Neural progenitor cell (in vitro differentiated cells): ENCODE results near the gene INTS6. TPM values are rescaled to one million over a fixed set of nuclear protein-coding genes. Genes with fewer than 3 reads are reported as not detected.
A peak's percentile ranks its signal among the peaks of the same experiment; 100 is the strongest.

Experiments
- DNase-seq: peaks from one replicate; pipeline ENCODE4 v3.0.0-alpha.2; 2016; ENCODE audit warnings: low spot score
- H2AFZ ChIP-seq: fragments of 200-600 bp; sonication (generic); replicated peaks from 2 replicates; pipeline ENCODE4 v1.6.1; 2016; ENCODE audit warnings: antibody characterized with exemption
- H3F3A ChIP-seq: fragments of 200-600 bp; sonication (generic); 2 replicates; pipeline ENCODE4 v1.6.1; 2016; ENCODE audit warnings: antibody characterized with exemption, low read depth
- H3K27ac ChIP-seq: fragments of 200-600 bp; sonication (generic); 2 replicates; pipeline ENCODE4 v1.5.1; 2016; ENCODE audit warnings: mild to moderate bottlenecking
- H3K27me3 ChIP-seq: fragments of 200-600 bp; sonication (generic); 2 replicates; pipeline ENCODE4 v1.6.1; 2016; ENCODE audit warnings: mild to moderate bottlenecking, moderate library complexity
- H3K36me3 ChIP-seq: fragments of 200-600 bp; sonication (generic); 2 replicates; pipeline ENCODE4 v1.5.1; 2016
- H3K4me1 ChIP-seq: fragments of 200-600 bp; sonication (generic); 2 replicates; pipeline ENCODE4 v1.6.1; 2016; ENCODE audit warnings: mixed run types
- H3K4me2 ChIP-seq: fragments of 200-600 bp; sonication (generic); 2 replicates; pipeline ENCODE4 v1.6.1; 2016
- H3K4me3 ChIP-seq: fragments of 200-600 bp; sonication (generic); 2 replicates; pipeline ENCODE4 v1.5.1; 2016
- H3K79me2 ChIP-seq: fragments of 200-600 bp; sonication (generic); 2 replicates; pipeline ENCODE4 v1.6.1; 2016; ENCODE audit warnings: low read depth
- H3K9ac ChIP-seq: fragments of 200-600 bp; sonication (generic); 2 replicates; pipeline ENCODE4 v1.6.1; 2016
- H3K9me3 ChIP-seq: fragments of 200-600 bp; sonication (generic); 2 replicates; pipeline ENCODE4 v1.5.1; 2016; ENCODE audit warnings: low read depth
- H4K20me1 ChIP-seq: fragments of 200-600 bp; sonication (generic); 2 replicates; pipeline ENCODE4 v1.6.1; 2016; ENCODE audit warnings: low read depth
- H3K27ac Mint-ChIP-seq: 3 replicates; pipeline ENCODE4 v1.8.0; 2021; ENCODE audit warnings: mixed read lengths
- H3K27me3 Mint-ChIP-seq: 2 replicates; pipeline ENCODE4 v1.8.0; 2022; ENCODE audit warnings: low read depth, mild to moderate bottlenecking, inconsistent platforms, moderate library complexity, mixed read lengths; ENCODE audit not compliant: insufficient read depth
- H3K36me3 Mint-ChIP-seq: 3 replicates; pipeline ENCODE4 v1.8.0; 2021; ENCODE audit warnings: mixed read lengths
- H3K4me1 Mint-ChIP-seq: 3 replicates; pipeline ENCODE4 v1.8.0; 2021; ENCODE audit warnings: mixed read lengths
- H3K4me3 Mint-ChIP-seq: 3 replicates; pipeline ENCODE4 v1.8.0; 2021; ENCODE audit warnings: mild to moderate bottlenecking, moderate library complexity, mixed read lengths
- H3K9me3 Mint-ChIP-seq: 3 replicates; pipeline ENCODE4 v1.8.0; 2020; ENCODE audit warnings: mixed read lengths
- CTCF ChIP-seq: fragments of 200-600 bp; sonication (generic); IDR thresholded peaks from 2 replicates; pipeline ENCODE4 v1.5.1; 2017; ENCODE audit warnings: antibody characterized with exemption, mild to moderate bottlenecking
- EZH2 ChIP-seq: fragments of 200-600 bp; sonication (generic); IDR thresholded peaks from 2 replicates; pipeline ENCODE4 v1.6.1; 2017; ENCODE audit warnings: antibody characterized with exemption, mild to moderate bottlenecking, moderate library complexity
- EZH2phosphoT487 ChIP-seq: fragments of 200-600 bp; sonication (generic); IDR thresholded peaks from 2 replicates; pipeline ENCODE4 v1.6.1; 2017; ENCODE audit warnings: antibody characterized with exemption
- total RNA-seq: library from RNA; depleted of rRNA; stranded (reverse); fragments of >200 nt; gene quantifications from 2 replicates; pipeline ENCODE4 v1.2.3, GENCODE V29; 2015; ENCODE audit warnings: low replicate concordance

Gene INTS6
- total RNA-seq, 1 donor from 2014 or later = 84.0 TPM

DNA sequence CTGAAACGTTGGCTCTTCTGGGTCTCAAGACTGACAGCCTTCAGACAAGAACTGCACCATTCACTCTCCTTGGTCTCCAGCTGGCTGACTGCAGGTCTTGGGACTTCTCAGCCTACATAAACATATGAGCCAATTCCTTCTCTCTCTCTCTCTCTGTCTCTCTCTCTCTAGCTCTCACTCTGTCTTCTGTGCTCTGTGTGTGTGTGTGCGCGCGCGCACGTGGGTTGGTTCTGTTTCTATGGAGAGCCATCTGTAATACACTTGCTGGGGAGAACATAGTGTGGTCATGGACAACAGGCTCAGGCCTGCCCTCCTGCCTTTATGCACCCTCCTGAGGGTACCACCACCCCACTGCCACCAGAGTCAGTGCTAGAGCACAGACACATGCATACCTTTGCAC, 127.0 kb downstream of the INTS6 start:
- peaks cover 27% of the 10 kb centered on the region for H3F3A ChIP-seq
- H3K4me1 ChIP-seq = peaks cover 34% of the 10 kb centered on the region
- H3K36me3 ChIP-seq = no peaks in the 10 kb centered on the region
- H4K20me1 ChIP-seq = no peaks in the 10 kb centered on the region
- no peak overlapping the region for H3K4me3 ChIP-seq
- H3K27ac ChIP-seq = no peak overlapping the region
- H3K79me2 ChIP-seq = no peaks in the 10 kb centered on the region
- Mint-ChIP-seq H3K9me3 (no peaks in the 10 kb centered on the region), H3K4me1 (peaks cover 22% of the 10 kb centered on the region), H3K27ac (no peak overlapping the region), H3K36me3 (no peaks in the 10 kb centered on the region), H3K27me3 (peaks cover 6% of the 10 kb centered on the region), H3K4me3 (no peak overlapping the region)
- DNase-seq = no peak
- H3K9me3 ChIP-seq = no peaks in the 10 kb centered on the region
- H3K4me2 ChIP-seq = peak overlapping the region; percentile 26
- H3K27me3 ChIP-seq = no peaks in the 10 kb centered on the region
- no peak overlapping the region for H2AFZ ChIP-seq
- no peak overlapping the region for H3K9ac ChIP-seq
- TF ChIP-seq CTCF (no peak), EZH2phosphoT487 (no peak), EZH2 (no peak)

GRCh38 chr13:51324714-51325420, 128.0 kb downstream of the INTS6 start:
- Histone ChIP-seq H3K4me3 (no peak overlapping the region), H3K4me1 (peaks cover 34% of the 10 kb centered on the region), H2AFZ (no peak overlapping the region), H4K20me1 (no peaks in the 10 kb centered on the region), H3K27me3 (no peaks in the 10 kb centered on the region), H3F3A (peaks cover 27% of the 10 kb centered on the region), H3K36me3 (no peaks in the 10 kb centered on the region), H3K27ac (no peak overlapping the region), H3K9me3 (no peaks in the 10 kb centered on the region), H3K9ac (no peak overlapping the region), H3K4me2 (peak overlapping the region; percentile 26), H3K79me2 (no peaks in the 10 kb centered on the region)
- peak; percentile 47 for DNase-seq
- H3K4me1 Mint-ChIP-seq = peaks cover 22% of the 10 kb centered on the region
- TF ChIP-seq CTCF (no peak), EZH2phosphoT487 (no peak), EZH2 (no peak)
- no peak overlapping the region for H3K4me3 Mint-ChIP-seq
- H3K36me3 Mint-ChIP-seq = no peaks in the 10 kb centered on the region
- peaks cover 2% of the 10 kb centered on the region for H3K27me3 Mint-ChIP-seq
- H3K27ac Mint-ChIP-seq = no peak overlapping the region
- no peaks in the 10 kb centered on the region for H3K9me3 Mint-ChIP-seq

DNA sequence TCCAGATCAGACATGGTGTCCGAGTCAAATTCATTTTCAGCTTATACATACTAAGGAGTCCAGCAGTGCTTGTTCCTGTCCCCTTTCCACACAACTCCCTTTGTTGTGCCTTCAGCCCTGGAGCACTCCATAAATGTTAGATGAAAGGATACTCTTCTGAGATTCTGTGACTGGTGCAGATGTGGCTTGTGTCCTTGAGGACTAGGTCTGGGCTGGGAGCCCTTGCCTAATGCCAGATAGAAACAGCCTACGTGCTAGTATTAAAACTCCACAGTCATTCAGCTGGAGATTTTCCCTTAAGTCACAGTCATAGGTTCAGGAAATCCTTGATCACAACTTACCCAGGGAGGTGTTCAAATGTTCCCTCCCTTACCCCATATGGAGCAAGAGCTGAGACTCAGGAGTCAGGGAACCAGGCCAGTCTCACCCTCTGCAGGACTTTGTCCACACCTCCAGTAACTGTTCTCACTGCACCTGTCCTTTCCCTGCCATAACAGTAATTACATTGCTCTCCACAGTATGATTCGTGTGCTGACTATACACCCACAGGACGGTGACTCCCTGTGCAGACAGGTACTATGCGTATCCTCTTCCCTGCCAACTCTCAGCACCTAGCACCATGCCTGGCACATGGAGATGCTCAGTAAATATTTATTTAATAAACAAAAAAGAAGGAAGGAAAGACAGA, 128.9 kb downstream of the INTS6 start:
- Histone ChIP-seq H2AFZ (peak overlapping the region; percentile 27), H3K27ac (no peak overlapping the region), H3K4me3 (no peak overlapping the region), H3K27me3 (no peaks in the 10 kb centered on the region), H3K36me3 (no peaks in the 10 kb centered on the region), H3K4me2 (no peak overlapping the region), H3K9ac (no peak overlapping the region), H4K20me1 (no peaks in the 10 kb centered on the region), H3K4me1 (peaks cover 31% of the 10 kb centered on the region), H3K9me3 (no peaks in the 10 kb centered on the region), H3F3A (peaks cover 23% of the 10 kb centered on the region), H3K79me2 (no peaks in the 10 kb centered on the region)
- H3K4me1 Mint-ChIP-seq = peaks cover 20% of the 10 kb centered on the region
- H3K9me3 Mint-ChIP-seq = no peaks in the 10 kb centered on the region
- no peaks in the 10 kb centered on the region for H3K36me3 Mint-ChIP-seq
- no peak for DNase-seq
- no peak for TF ChIP-seq EZH2
- TF ChIP-seq EZH2phosphoT487 = no peak
- TF ChIP-seq CTCF = no peak
- no peak overlapping the region for H3K4me3 Mint-ChIP-seq
- peaks cover 2% of the 10 kb centered on the region for H3K27me3 Mint-ChIP-seq
- no peak overlapping the region for H3K27ac Mint-ChIP-seq
